Muscle of leg (tissue), 11 donors: ENCODE results near the gene GATAD2A. TPM values are rescaled to one million over a fixed set of nuclear protein-coding genes. Genes with fewer than 3 reads are reported as not detected.

Source experiments
- DNase-seq: peaks from one replicate; pipeline ENCODE4 v3.0.0; 2013
- H3K27ac ChIP-seq: one replicate; pipeline ENCODE4 v1.5.1; 2013; ENCODE audit warnings: mild to moderate bottlenecking, low read length, control low read depth
- H3K27me3 ChIP-seq: one replicate; pipeline ENCODE4 v1.6.1; 2013; ENCODE audit warnings: low read length; ENCODE audit not compliant: control insufficient read depth, insufficient read depth
- H3K36me3 ChIP-seq: one replicate; pipeline ENCODE4 v1.6.1; 2013; ENCODE audit warnings: low read length; ENCODE audit not compliant: control insufficient read depth, insufficient read depth
- H3K4me1 ChIP-seq: one replicate; pipeline ENCODE4 v1.6.1; 2013; ENCODE audit warnings: low read length; ENCODE audit not compliant: control insufficient read depth, insufficient read depth
- H3K4me3 ChIP-seq: one replicate; pipeline ENCODE4 v1.5.1; 2013; ENCODE audit warnings: low read length, control low read depth
- H3K9me3 ChIP-seq: replicated peaks from 2 replicates; pipeline ENCODE4 v1.6.1; 2013; ENCODE audit warnings: low read depth, low read length; ENCODE audit not compliant: control insufficient read depth
- WGBS: methylation state at CpG from one replicate; pipeline ENCODE4 v1.1.5; 2013; ENCODE audit warnings: missing lambda C conversion rate; ENCODE audit not compliant: insufficient coverage; 5-methylcytosine and 5-hydroxymethylcytosine counted together
- polyA plus RNA-seq, 8 donors: library from polyadenylated mRNA; unstranded; fragments of 120-200 nt; gene quantifications; one replicate each; pipeline versions ENCODE4 v1.2.1 to v1.2.3, GENCODE V29; 2013; ENCODE audit warnings: inconsistent platforms in 1 of 8, low replicate concordance in 1 of 8; ENCODE audit not compliant: insufficient read length in 8 of 8, insufficient read depth in 1 of 8
- total RNA-seq: library from RNA; stranded (reverse); fragments of 120-200 nt; gene quantifications from one replicate; pipeline ENCODE4 v1.2.4, GENCODE V29; 2013

GATAD2A gene
- total and polyA plus RNA-seq, 9 donors, result 25.1 to 62.2 (median 49.8) TPM

GRCh38 chr19:19510432-19510831, 105.0 kb downstream of the GATAD2A start:
- H3K27ac ChIP-seq, result no peak overlapping the region
- H3K36me3 ChIP-seq, result peaks cover 30% of the 10 kb centered on the region
- 24% methylated on average over 6 of the region's 6 CpGs for WGBS
- peaks cover 6% of the 10 kb centered on the region for H3K9me3 ChIP-seq
- peaks cover 14% of the 10 kb centered on the region for H3K4me1 ChIP-seq
- no peak for DNase-seq
- H3K27me3 ChIP-seq, result peaks cover 9% of the 10 kb centered on the region
- H3K4me3 ChIP-seq, result no peak overlapping the region

GRCh38 chr19:19513682-19514081, 108.2 kb downstream of the GATAD2A start:
- Histone ChIP-seq H3K9me3 (peaks cover 6% of the 10 kb centered on the region), H3K4me1 (peaks cover 26% of the 10 kb centered on the region), H3K27ac (no peak overlapping the region), H3K36me3 (no peaks in the 10 kb centered on the region), H3K4me3 (peak overlapping the region; percentile 36), H3K27me3 (peaks cover 9% of the 10 kb centered on the region)
- WGBS, result 74% methylated on average over 16 of the region's 17 CpGs
- no peak for DNase-seq

DNA sequence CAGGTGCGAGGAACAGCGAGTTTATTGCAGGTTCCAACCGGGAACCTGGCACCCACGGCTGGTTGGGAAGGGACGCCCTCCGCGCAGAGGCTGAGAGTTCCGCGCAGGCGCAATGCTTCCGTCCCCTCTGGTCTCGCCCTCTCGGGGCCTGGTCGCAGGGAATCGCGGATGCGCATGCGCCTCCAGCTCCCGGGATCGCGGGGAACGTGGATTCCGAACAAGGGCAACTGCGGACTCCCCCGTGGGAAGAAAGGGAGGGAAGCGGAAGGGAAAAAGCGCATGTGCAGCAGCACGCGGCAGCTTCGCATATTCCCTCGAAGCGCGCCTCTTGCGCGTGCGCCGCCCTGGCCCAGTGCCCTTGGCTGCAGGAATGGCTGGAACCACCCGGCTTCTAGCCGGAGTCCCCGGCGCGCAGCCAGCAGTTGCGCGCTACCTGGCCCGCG, 108.8 kb downstream of the GATAD2A start:
- Histone ChIP-seq H3K4me3 (peak overlapping the region; percentile 36), H3K27ac (no peak overlapping the region), H3K9me3 (peaks cover 6% of the 10 kb centered on the region), H3K27me3 (peaks cover 9% of the 10 kb centered on the region), H3K4me1 (peaks cover 26% of the 10 kb centered on the region), H3K36me3 (peaks cover 3% of the 10 kb centered on the region)
- peak; percentile 85 for DNase-seq
- 15% methylated on average over 46 of the region's 46 CpGs for WGBS

- Histone ChIP-seq H3K27me3 (peaks cover 9% of the 10 kb centered on the region), H3K4me3 (peak within 1 kb of the TSS; percentile 83), H3K36me3 (peaks cover 10% of the 10 kb centered on the region), H3K27ac (peak within 1 kb of the TSS; percentile 84), H3K9me3 (peaks cover 6% of the 10 kb centered on the region), H3K4me1 (peaks cover 26% of the 10 kb centered on the region)
- no peak for DNase-seq
- whole genome bisulfite sequencing, result 85% methylated on average over 73 of the region's 74 CpGs
These were observed 109.6 kb downstream of the GATAD2A start, which contains the start of gene TSSK6 for GRCh38 chr19:19514881-19515641. Gene TSSK6 (minus strand): TSS chr19:19515548. CDS start chr19:19515427, 121 bp downstream.

- Histone ChIP-seq H3K9me3 (peaks cover 6% of the 10 kb centered on the region), H3K4me1 (peaks cover 26% of the 10 kb centered on the region), H3K27me3 (peaks cover 9% of the 10 kb centered on the region), H3K4me3 (peak within 1 kb of the TSS; percentile 83), H3K27ac (peak within 1 kb of the TSS; percentile 84), H3K36me3 (peaks cover 14% of the 10 kb centered on the region)
- DNase-seq, result peak; percentile 98
- WGBS, result 6% methylated on average over 52 of the region's 61 CpGs
These were observed 110.4 kb downstream of the GATAD2A start, which contains the start of gene NDUFA13 for GRCh38 chr19:19515642-19516519. Gene NDUFA13 (plus strand): TSS chr19:19516225. CDS start chr19:19516239, 14 bp downstream.

GRCh38 chr19:19517235-19517619, 111.8 kb downstream of the GATAD2A start:
- Histone ChIP-seq H3K27me3 (peaks cover 9% of the 10 kb centered on the region), H3K27ac (no peak overlapping the region), H3K4me1 (peaks cover 26% of the 10 kb centered on the region), H3K4me3 (peak overlapping the region; percentile 83), H3K9me3 (peaks cover 9% of the 10 kb centered on the region), H3K36me3 (peaks cover 19% of the 10 kb centered on the region)
- no peak for DNase-seq
- no CpG with 5 or more reads among the region's 10 CpGs for WGBS

GRCh38 chr19:19520989-19521388, 115.5 kb downstream of the GATAD2A start:
- DNase-seq, result no peak
- Histone ChIP-seq H3K27ac (no peak overlapping the region), H3K36me3 (peaks cover 32% of the 10 kb centered on the region), H3K9me3 (peaks cover 3% of the 10 kb centered on the region), H3K4me3 (no peak overlapping the region), H3K27me3 (no peaks in the 10 kb centered on the region), H3K4me1 (peaks cover 9% of the 10 kb centered on the region)
- WGBS, result 80% methylated on average over 1 of the region's 6 CpGs

DNA sequence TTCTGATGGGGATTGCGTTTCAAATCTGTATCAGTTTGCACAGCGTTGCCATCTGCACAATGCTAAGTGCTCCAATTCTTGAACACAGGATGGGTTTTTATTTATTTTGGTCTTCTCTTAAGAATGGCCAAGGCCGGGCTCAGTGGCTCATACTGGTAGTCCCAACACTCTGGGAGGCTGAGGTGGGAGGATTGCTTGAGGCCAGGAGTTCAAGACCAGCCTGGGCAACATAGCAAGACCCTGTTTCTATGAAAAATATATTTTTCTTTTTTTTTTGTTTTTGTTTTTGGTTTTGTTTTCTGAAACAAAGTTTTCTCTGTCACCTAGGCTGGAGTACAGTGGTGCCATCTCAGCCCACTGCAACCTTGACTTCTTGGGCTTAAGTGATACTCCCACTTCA, 117.7 kb downstream of the GATAD2A start:
- peaks cover 48% of the 10 kb centered on the region for H3K36me3 ChIP-seq
- no peak overlapping the region for H3K4me3 ChIP-seq
- DNase-seq, result no peak
- WGBS, result 90% methylated on average over 2 of the region's 3 CpGs
- peaks cover 3% of the 10 kb centered on the region for H3K9me3 ChIP-seq
- no peaks in the 10 kb centered on the region for H3K4me1 ChIP-seq
- no peaks in the 10 kb centered on the region for H3K27me3 ChIP-seq
- H3K27ac ChIP-seq, result no peak overlapping the region

DNA sequence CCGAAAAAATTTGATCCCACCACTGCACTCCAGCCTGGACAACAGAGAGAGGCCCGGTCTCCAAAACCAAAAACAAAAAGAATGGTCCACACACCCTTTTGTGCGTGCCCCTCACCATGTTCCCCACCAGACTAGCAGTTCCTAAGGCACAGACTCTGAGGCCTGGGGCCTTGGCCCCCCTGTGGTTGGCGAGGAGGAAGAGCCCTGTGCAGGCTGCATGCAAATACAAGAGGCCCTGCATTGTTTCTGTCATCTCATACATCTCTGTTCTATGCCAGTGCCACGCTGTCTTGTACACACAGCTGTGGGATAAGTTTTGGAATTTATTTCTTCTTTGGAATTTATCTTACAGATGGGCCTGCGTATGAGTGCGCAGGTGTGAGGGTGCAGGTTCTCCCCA, 118.6 kb downstream of the GATAD2A start:
- H3K4me1 ChIP-seq, result no peaks in the 10 kb centered on the region
- H3K36me3 ChIP-seq, result peaks cover 51% of the 10 kb centered on the region
- DNase-seq, result no peak
- no peaks in the 10 kb centered on the region for H3K27me3 ChIP-seq
- no peak overlapping the region for H3K4me3 ChIP-seq
- WGBS, result 94% methylated on average over 3 of the region's 7 CpGs
- H3K27ac ChIP-seq, result no peak overlapping the region
- peaks cover 3% of the 10 kb centered on the region for H3K9me3 ChIP-seq
